Measurements from ENCODE around the gene CCNG1.

DNA sequence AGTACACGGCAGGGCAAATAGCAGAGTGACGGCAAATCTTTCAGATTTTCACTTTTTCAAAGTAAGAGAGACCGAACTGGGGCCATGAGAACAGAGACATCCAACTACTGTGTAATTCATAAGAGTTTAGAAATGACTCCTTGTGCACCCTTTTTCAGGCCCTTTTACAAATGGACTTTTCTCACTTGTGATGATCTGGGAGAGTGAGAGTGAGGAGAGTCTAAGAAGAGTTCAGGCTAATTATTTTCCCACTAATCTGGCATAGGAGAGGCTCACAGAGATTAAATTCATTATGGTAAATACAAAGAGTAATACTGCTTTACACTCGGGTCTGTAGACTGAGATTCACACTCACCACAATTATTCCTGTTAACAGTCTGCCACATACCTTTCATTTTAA lies 880 bp upstream of the CCNG1 start:
- TF ChIP-seq, protein P1, sequence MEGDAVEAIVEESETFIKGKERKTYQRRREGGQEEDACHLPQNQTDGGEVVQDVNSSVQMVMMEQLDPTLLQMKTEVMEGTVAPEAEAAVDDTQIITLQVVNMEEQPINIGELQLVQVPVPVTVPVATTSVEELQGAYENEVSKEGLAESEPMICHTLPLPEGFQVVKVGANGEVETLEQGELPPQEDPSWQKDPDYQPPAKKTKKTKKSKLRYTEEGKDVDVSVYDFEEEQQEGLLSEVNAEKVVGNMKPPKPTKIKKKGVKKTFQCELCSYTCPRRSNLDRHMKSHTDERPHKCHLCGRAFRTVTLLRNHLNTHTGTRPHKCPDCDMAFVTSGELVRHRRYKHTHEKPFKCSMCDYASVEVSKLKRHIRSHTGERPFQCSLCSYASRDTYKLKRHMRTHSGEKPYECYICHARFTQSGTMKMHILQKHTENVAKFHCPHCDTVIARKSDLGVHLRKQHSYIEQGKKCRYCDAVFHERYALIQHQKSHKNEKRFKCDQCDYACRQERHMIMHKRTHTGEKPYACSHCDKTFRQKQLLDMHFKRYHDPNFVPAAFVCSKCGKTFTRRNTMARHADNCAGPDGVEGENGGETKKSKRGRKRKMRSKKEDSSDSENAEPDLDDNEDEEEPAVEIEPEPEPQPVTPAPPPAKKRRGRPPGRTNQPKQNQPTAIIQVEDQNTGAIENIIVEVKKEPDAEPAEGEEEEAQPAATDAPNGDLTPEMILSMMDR (IDR thresholded peaks at IDR 0.05), result no peak
- no peak for TF ChIP-seq POLR2A (IDR thresholded peaks at IDR 0.05)
